ENCODE results near the gene FRG2B. TPM values are rescaled to one million over a fixed set of nuclear protein-coding genes. Genes with fewer than 3 reads are reported as not detected.
"Not testable (repeated sequence)": the region's sequence is repeated elsewhere in the genome, so short reads cannot be mapped to it uniquely, and the experiment has no call there.

Gene FRG2B
- total RNA-seq (2014; rRNA removed; shearing (Covaris generic)), result not detected in 2 replicates
- polyA plus RNA-seq (2014; cell fraction: nucleus; rRNA removed), result not detected in 2 replicates

- DNase-seq (ENCODE audit: extremely low read depth, low read depth), result not testable (repeated sequence)
These were observed at the start of gene FRG2B for GRCh38 chr10:133626695-133627094. FRG2B (minus strand) TSS chr10:133626795; CDS start chr10:133626742, 53 bp downstream.

DNA sequence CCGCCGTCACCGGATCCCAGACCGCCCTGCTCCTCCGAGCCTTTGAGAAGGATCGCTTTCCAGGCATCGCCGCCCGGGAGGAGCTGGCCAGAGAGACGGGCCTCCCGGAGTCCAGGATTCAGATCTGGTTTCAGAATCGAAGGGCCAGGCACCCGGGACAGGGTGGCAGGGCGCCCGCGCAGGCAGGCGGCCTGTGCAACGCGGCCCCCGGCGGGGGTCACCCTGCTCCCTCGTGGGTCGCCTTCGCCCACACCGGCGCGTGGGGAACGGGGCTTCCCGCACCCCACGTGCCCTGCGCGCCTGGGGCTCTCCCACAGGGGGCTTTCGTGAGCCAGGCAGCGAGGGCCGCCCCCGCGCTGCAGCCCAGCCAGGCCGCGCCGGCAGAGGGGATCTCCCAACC is 40.9 kb upstream of the FRG2B start:
- not testable (repeated sequence) for DNase-seq (ENCODE audit: extremely low read depth, low read depth)

- DNase-seq (ENCODE audit: extremely low read depth, low read depth), result not testable (repeated sequence)
These were observed 37.1 kb upstream of the FRG2B start for GRCh38 chr10:133663544-133664160.

GRCh38 chr10:133661122-133661521 is 34.5 kb upstream of the FRG2B start:
- DNase-seq (ENCODE audit: extremely low read depth, low read depth), result not testable (repeated sequence)

DNA sequence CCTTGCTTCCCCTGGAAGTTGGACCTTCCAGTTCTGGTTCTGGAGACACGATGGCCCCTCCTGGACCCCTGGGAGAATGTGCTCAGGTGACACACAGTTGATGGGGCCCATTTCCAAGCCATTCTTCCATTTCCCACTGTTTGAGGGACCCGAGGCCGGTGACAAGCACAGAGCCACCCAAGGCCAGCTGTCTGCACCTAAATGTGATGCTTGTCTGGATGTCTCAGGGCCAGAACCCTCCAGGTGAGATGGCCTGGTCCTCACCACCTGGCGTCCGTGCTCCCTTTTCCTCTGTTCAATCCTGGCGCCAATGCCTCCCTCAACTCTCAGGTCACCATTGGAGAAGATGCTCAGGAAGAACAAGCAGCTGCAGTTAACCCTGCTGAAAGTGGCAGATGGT is 33.9 kb upstream of the FRG2B start:
- not testable (repeated sequence) for DNase-seq (ENCODE audit: extremely low read depth, low read depth)

GRCh38 chr10:133657276-133657675 is 30.7 kb upstream of the FRG2B start:
- DNase-seq (ENCODE audit: extremely low read depth, low read depth), result not testable (repeated sequence)

DNA sequence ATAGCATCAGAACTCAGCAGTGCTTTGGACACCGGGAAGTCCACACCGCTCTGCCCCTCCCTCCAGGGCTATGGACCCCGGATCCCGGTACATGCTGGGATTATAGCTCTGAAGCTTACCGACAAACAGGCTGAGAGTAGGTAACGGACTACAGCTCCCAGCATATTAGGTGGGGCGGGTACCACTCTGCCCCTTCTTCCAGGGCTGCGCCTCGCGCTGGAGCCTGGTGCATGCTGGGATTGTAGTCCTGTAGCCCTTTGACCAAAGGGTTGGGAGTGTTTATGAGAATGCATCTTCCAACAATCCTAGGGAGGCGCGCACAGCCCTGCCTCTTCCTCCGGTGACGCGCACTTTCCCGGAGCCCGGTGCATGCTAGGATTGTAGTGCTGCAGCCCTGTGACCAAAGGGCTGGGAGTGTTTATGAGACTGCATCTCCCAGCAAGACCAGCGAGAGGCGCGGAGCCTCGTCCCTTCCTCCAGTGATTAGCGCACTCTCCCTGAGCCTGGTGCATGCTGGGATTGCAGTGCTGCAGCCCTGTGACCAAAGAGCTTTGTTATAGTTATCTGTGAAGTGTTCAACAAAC is 22.4 kb upstream of the FRG2B start:
- DNase-seq (ENCODE audit: extremely low read depth, low read depth), result not testable (repeated sequence)

GRCh38 chr10:133647075-133647748 is 20.6 kb upstream of the FRG2B start:
- not testable (repeated sequence) for DNase-seq (ENCODE audit: extremely low read depth, low read depth)

DNA sequence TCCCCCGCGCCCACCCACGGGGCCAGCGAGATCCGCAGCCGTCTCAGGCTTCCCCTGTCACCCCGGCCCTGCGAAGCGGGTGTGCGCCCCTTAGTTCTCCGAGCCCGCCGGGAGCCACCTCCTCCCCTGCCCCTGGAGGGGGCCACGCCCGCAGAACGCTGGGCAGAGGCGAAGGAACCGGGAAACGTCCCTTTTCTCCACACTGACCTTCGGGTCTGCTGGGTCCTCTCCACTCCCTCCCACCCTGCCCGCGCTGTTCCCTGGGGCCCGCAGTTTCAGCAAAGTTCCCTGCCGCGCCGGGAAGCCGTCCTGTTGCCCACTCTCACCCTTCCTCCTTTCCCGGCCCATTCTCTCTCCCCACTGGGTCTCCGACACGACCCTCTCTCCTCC is 11.2 kb upstream of the FRG2B start:
- DNase-seq (ENCODE audit: extremely low read depth, low read depth), result not testable (repeated sequence)

DNA sequence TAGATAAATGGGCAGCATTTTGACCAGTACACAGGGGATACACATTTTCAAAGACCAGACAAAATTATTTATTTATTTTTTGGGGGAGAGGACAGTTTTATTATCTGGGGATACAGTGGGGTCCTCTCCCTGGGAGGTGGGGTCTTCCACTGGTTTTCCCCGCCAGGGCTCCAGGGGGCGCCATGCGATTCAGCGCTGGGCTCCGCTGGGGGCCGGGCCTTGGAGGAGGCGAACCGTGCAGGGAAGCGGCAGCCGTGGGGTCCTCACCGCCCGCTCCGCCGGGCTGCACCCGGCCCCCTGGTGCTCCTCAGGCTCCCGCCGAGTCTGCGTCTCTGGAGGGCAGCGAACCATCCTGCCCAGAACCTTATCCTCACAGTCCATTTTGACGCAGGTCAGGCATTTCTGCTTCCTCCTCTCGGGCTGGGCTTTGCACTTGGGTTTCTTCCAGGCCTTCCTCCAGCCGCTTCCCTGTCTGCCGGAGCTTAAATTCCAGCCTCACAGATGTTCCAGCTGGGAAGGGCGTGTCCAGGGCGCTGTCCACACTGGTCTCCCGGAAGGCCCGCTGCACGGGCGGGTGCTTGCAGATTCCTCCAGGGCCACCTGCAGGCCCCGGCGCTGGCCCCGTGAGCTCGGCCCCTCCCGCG is 10.7 kb upstream of the FRG2B start:
- not testable (repeated sequence) for DNase-seq (ENCODE audit: extremely low read depth, low read depth)

- not testable (repeated sequence) for DNase-seq (ENCODE audit: extremely low read depth, low read depth)
These were observed 4.2 kb upstream of the FRG2B start for GRCh38 chr10:133630723-133631249.

- not testable (repeated sequence) for DNase-seq (ENCODE audit: extremely low read depth, low read depth)
These were observed 4.1 kb downstream of the FRG2B start for GRCh38 chr10:133622544-133622943.

- no peak for DNase-seq (ENCODE audit: extremely low read depth, low read depth)
These were observed 7.7 kb downstream of the FRG2B start for GRCh38 chr10:133618851-133619250.

- no peak for DNase-seq (ENCODE audit: extremely low read depth, low read depth)
These were observed 9.4 kb downstream of the FRG2B start for GRCh38 chr10:133617196-133617595.

DNA sequence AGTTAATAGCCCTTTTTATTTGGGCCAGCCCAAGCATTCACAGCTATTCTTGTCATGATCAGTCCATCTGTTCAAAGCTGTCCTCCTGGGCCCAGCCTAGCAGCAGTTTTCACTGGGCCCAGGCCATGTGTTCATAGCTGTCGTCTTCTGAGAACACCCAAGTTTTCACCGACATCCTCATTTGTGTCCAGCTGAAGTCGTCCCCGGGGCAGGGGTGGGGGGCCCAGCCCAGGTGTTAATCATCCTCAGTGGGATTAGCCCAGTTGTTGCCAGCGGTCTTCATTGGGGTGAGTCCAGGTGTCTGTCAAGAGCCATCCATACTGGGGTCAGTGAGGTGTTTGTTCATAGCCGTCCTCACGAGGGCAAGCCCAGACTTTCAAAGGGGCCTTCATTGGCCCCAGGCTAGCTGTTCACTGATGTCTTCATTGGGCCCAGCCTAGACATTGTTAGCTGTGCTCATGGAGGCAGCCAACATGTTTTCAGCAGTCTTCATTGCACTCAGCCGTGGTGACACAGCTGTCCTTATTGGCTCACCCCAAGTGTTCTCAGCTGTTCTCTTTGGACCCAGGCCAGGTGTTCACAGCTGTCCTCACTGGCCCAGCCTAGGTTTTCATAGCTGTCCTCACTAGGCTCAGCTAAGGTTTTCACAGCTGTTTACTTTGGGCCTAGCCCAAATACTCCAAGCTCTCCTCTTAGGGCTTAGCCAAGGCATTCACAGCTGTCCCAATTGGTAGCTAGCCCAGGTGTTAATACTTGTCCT is 10.0 kb downstream of the FRG2B start:
- no peak for DNase-seq (ENCODE audit: extremely low read depth, low read depth)

GRCh38 chr10:133614830-133615580 is 11.6 kb downstream of the FRG2B start:
- DNase-seq (ENCODE audit: extremely low read depth, low read depth), result no peak

DNA sequence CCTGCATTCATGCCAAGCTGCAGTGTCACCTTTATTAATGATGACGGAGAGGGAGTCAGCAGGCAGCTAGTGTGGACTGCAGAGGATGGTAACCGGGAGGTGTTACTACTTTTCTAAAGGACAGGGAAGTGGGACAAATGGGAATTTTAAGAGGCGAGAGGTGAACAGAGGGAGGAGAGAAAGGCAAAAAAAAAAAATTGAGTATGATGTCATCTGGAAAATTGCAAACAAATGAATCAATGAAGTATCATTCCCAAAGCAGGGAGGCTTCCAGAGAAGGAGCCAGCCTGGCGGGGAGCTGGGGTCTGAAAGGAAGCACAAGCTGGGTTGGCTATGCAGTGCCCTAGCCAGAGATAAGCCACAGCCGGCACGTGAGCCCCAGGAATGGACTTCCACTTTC is 12.9 kb downstream of the FRG2B start:
- no peak for DNase-seq (ENCODE audit: extremely low read depth, low read depth)

GRCh38 chr10:133611079-133611478 is 15.5 kb downstream of the FRG2B start:
- no peak for DNase-seq (ENCODE audit: extremely low read depth, low read depth)

GRCh38 chr10:133608855-133609254 is 17.7 kb downstream of the FRG2B start:
- no peak for DNase-seq (ENCODE audit: extremely low read depth, low read depth)

- not testable (repeated sequence) for DNase-seq (ENCODE audit: extremely low read depth, low read depth)
These were observed 23.2 kb downstream of the FRG2B start for GRCh38 chr10:133603434-133603833.

All from NCI-H460 (cell line).